Lung (tissue), 12 donors: Measurements from ENCODE around the gene ASB13. TPM values are rescaled to one million over a fixed set of nuclear protein-coding genes. Genes with fewer than 3 reads are reported as not detected.

Source experiments
- ATAC-seq: fragments of 200-7000 bp; cut with Tn5 transposase; one replicate; pipeline ENCODE4 v1.9.1; 2020; ENCODE audit warnings: moderate number of reproducible peaks; ENCODE audit not compliant: insufficient read depth, low FRiP score
- DNase-seq, 3 donors: peaks; one replicate each; pipeline ENCODE4 v3.0.0-alpha.2; 2013 to 2017
- H3K27ac ChIP-seq, 2 donors: one replicate each; pipeline ENCODE4 v1.5.1; 2013; ENCODE audit warnings: mild to moderate bottlenecking in 2 of 2, moderate library complexity in 2 of 2, control low read depth in 1 of 2, inconsistent platforms in 1 of 2, low read depth in 1 of 2, low read length in 1 of 2
- H3K27me3 ChIP-seq, 3 donors: one replicate each; pipeline ENCODE4 v1.5.1; 2013; ENCODE audit warnings: low read length in 2 of 3; ENCODE audit not compliant: control insufficient read depth in 3 of 3, insufficient read depth in 3 of 3
- H3K36me3 ChIP-seq, 4 donors: one replicate each; pipeline ENCODE4 v1.5.1; 2013; ENCODE audit warnings: low read length in 4 of 4, mild to moderate bottlenecking in 1 of 4, moderate library complexity in 1 of 4; ENCODE audit not compliant: control insufficient read depth in 4 of 4, insufficient read depth in 4 of 4
- H3K4me1 ChIP-seq, 5 donors: one replicate each; pipeline ENCODE4 v1.5.1; 2013; ENCODE audit warnings: low read length in 5 of 5, mild to moderate bottlenecking in 2 of 5, moderate library complexity in 1 of 5; ENCODE audit not compliant: control insufficient read depth in 5 of 5, insufficient read depth in 5 of 5
- H3K4me3 ChIP-seq: one replicate; pipeline ENCODE4 v1.5.1; 2013; ENCODE audit warnings: mild to moderate bottlenecking, control low read depth, moderate library complexity
- H3K9ac ChIP-seq, 2 donors: one replicate each; pipeline ENCODE4 v1.5.1; 2013; ENCODE audit warnings: low read length in 2 of 2, control low read depth in 1 of 2; ENCODE audit not compliant: insufficient read depth in 1 of 2
- H3K9me3 ChIP-seq, 4 donors: one replicate each; pipeline ENCODE4 v1.5.1; 2013; ENCODE audit warnings: low read length in 3 of 4, mild to moderate bottlenecking in 1 of 4, moderate library complexity in 1 of 4; ENCODE audit not compliant: control insufficient read depth in 4 of 4, insufficient read depth in 3 of 4
- CTCF ChIP-seq: IDR thresholded peaks from 2 replicates; pipeline ENCODE4 v1.5.1; 2012; ENCODE audit warnings: mild to moderate bottlenecking; ENCODE audit errors: control extremely low read depth, extremely low read depth
- WGBS, 2 donors: extraction: QIAGEN DNeasy Blood & Tissue Kit; methylation state at CpG; one replicate each; pipeline ENCODE4 v1.1.7; 2013; 5-methylcytosine and 5-hydroxymethylcytosine counted together
- polyA plus RNA-seq, 2 donors: library from polyadenylated mRNA; stranded (reverse); fragments of 200-250 nt; gene quantifications; one replicate each; pipeline ENCODE4 v1.2.1, GENCODE V29; 2013
- total RNA-seq, 2 donors: library from RNA; depleted of rRNA in 1 of 2; stranded (reverse); fragments of >200 nt in 1 of 2; gene quantifications; one replicate each; pipeline ENCODE4 v1.2.1, GENCODE V29; 2014 to 2021
- donor health status: control.
- donor health status: control.
- donor health status: Bipolar disorder and iron deficiency.
- donor health status: healthy.
- donor health status: DM: yes; HTN: yes; CAD: no.

ASB13 gene
- total and polyA plus RNA-seq, 4 donors, result 5.2 to 26.2 (median 14.7) TPM

DNA sequence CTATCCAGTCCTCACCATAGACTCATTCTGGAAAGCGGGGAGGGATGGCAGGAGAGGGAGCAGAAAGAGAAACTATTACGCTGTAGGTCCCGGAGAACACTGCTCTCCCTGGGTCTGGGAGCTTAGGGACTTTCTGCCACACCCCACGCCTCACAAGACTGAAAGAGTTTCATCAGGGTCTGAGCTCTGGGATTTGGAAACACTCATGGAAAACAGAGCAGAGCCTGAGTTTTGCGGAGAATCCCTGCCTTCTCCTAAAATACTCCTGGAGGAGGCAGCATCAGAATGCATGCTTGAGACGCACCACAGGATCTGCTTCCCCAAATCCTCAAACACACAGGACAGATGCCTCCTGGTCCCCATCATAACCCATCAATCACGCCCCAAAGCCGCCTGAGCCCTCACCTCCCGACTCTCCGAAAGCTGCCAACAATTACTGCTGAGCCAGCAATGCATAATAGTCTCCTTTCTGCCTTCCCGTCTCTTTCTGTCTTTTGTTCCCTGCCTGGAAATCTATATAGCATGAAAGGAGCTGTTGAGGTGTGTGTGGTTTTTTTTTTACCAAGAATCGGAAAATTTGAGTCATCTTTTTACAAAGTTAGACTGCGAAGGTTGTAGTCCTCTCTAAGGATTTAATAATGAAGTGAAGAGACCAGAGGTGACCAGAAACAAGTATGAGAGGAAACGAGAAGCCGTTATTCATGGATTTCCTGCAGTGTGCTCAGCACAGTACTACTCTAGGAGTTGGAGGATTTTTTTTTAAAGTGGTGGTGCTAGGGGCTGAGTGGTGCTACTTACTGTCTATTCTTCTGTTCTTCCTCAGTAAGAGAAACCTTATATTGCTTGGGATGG is 37.7 kb downstream of the ASB13 start:
- 43 to 46% methylated on average over 15 of the region's 15 CpGs for WGBS, 2 donors
- Histone ChIP-seq H3K4me1 (peaks cover 0 to 5% (median 3%) of the 10 kb centered on the region in 5 donors), H3K9ac (peak overlapping the region in 1 of 2 donors; percentile 14), H3K27ac (peak overlapping the region in 1 of 2 donors; percentile 33), H3K27me3 (no peaks in the 10 kb centered on the region), H3K36me3 (no peaks in the 10 kb centered on the region), H3K9me3 (no peaks in the 10 kb centered on the region), H3K4me3 (no peak overlapping the region)
- ATAC-seq, result no peak
- TF ChIP-seq CTCF, result no peak
- no peak for DNase-seq

DNA sequence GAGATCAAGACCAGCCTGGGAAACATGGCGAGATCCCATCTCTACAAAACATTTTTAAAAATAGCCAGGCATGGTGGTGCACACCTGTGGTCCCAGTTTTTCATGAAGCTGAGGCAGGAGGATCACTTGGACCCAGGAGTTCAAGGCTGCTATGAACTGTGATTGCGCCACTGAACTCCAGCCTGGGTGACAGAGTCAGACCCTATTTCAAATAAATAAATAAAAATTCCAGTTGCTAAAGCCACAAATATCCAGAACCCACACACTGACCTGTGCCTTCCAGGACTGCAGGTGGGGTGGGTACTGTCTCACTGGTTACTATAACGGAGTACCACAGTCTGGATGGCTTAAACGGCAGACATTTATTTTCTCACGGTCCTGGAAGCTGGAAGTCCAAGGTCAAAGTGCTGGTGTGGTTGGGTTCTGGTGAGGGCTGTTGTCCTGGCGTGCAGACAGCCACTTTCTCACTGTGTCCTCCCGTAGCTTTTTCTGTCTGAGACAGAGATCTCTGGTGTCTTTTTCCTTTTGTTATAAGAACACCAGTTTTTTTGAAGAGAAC is 38.8 kb downstream of the ASB13 start:
- ATAC-seq (no peak), DNase-seq (no peak)
- Histone ChIP-seq H3K27me3 (no peaks in the 10 kb centered on the region), H3K9me3 (no peaks in the 10 kb centered on the region), H3K9ac (no peak overlapping the region), H3K36me3 (no peaks in the 10 kb centered on the region), H3K4me3 (no peak overlapping the region), H3K4me1 (peaks cover 0 to 4% (median 3%) of the 10 kb centered on the region in 5 donors), H3K27ac (no peak overlapping the region)
- TF ChIP-seq CTCF, result no peak
- WGBS, 2 donors, result 91 to 96% methylated on average over 7 of the region's 7 CpGs

- Histone ChIP-seq H3K4me1 (peaks cover 0 to 3% (median 0%) of the 10 kb centered on the region in 5 donors), H3K4me3 (no peak overlapping the region), H3K9me3 (no peaks in the 10 kb centered on the region), H3K9ac (no peak overlapping the region), H3K36me3 (no peaks in the 10 kb centered on the region), H3K27me3 (no peaks in the 10 kb centered on the region), H3K27ac (no peak overlapping the region)
- DNase-seq, result no peak
- WGBS, 2 donors, result 81 to 91% methylated on average over 13 of the region's 13 CpGs
- no peak for TF ChIP-seq CTCF
- no peak for ATAC-seq
Observed at GRCh38 chr10:5625992-5626777, 40.2 kb downstream of the ASB13 start.
